SK-N-SH treated with all-trans-retinoic acid at 6 μM for 48 hours (cell line): ENCODE results near the gene THADA.

ENCODE experiments used
- ATAC-seq: fragments of 200-7000 bp; cut with Tn5 transposase; 3 replicates; pipeline ENCODE4 v1.9.1; 2020; ENCODE audit warnings: mild to moderate bottlenecking, moderate library complexity
- ARNTL ChIP-seq: fragments of 450-650 bp; formaldehyde crosslinking; IDR thresholded peaks from 2 replicates; pipeline ENCODE4 v1.5.0; 2020; ENCODE audit warnings: low read depth, mild to moderate bottlenecking, moderate library complexity, borderline replicate concordance
- BACH2 ChIP-seq: fragments of 250-450 bp; sonication (Bioruptor Pico); IDR thresholded peaks from 2 replicates; pipeline ENCODE4 v1.9.0; 2021; ENCODE audit warnings: mild to moderate bottlenecking, borderline replicate concordance
- CSDC2 ChIP-seq: fragments of 250-450 bp; sonication (Bioruptor Pico); IDR thresholded peaks from 2 replicates; pipeline ENCODE4 v1.5.0; 2020; ENCODE audit warnings: mild to moderate bottlenecking, moderate library complexity
- ESRRG ChIP-seq: fragments of 250-450 bp; sonication (Bioruptor Pico); IDR thresholded peaks from 2 replicates; pipeline ENCODE4 v1.6.1; 2021; ENCODE audit warnings: mild to moderate bottlenecking
- GLIS3 ChIP-seq: fragments of 250-450 bp; sonication (Bioruptor Pico); IDR thresholded peaks from 2 replicates; pipeline ENCODE4 v1.5.0; 2020; ENCODE audit warnings: mild to moderate bottlenecking, moderate library complexity
- ISL1 ChIP-seq: fragments of 250-450 bp; sonication (Bioruptor Pico); IDR thresholded peaks from 2 replicates; pipeline ENCODE4 v2.1.2; 2022; ENCODE audit warnings: mild to moderate bottlenecking, moderate library complexity
- OSR1 ChIP-seq: fragments of 250-450 bp; sonication (Bioruptor Pico); IDR thresholded peaks from 2 replicates; pipeline ENCODE4 v1.8.0; 2022; ENCODE audit warnings: moderate library complexity, mild to moderate bottlenecking, inconsistent platforms
- PPARA ChIP-seq: fragments of 250-450 bp; sonication (Bioruptor Pico); IDR thresholded peaks from 2 replicates; pipeline ENCODE4 v1.5.0; 2020; ENCODE audit warnings: mild to moderate bottlenecking, borderline replicate concordance
- RARB ChIP-seq: fragments of 250-450 bp; sonication (Bioruptor Pico); IDR thresholded peaks from 2 replicates; pipeline ENCODE4 v1.8.0; 2021; ENCODE audit warnings: mild to moderate bottlenecking, moderate library complexity
- SNAI2 ChIP-seq: fragments of 250-450 bp; sonication (Bioruptor Pico); IDR thresholded peaks from 2 replicates; pipeline ENCODE4 v1.5.0; 2020; ENCODE audit warnings: mild to moderate bottlenecking, moderate library complexity
- TCF4 ChIP-seq: fragments of 250-450 bp; sonication (Bioruptor Pico); IDR thresholded peaks from 2 replicates; pipeline ENCODE4 v1.8.0; 2021; ENCODE audit warnings: mild to moderate bottlenecking, moderate library complexity, borderline replicate concordance
- TOX ChIP-seq: fragments of 250-450 bp; sonication (Bioruptor Pico); IDR thresholded peaks from 2 replicates; pipeline ENCODE4 v1.8.0; 2021; ENCODE audit warnings: mild to moderate bottlenecking, moderate library complexity, borderline replicate concordance
- ZC3H10 ChIP-seq: fragments of 250-450 bp; sonication (Bioruptor Pico); IDR thresholded peaks from 2 replicates; pipeline ENCODE4 v1.5.1; 2021; ENCODE audit warnings: mild to moderate bottlenecking, moderate library complexity
- ZFP3 ChIP-seq: fragments of 250-450 bp; sonication (Bioruptor Pico); IDR thresholded peaks from 2 replicates; pipeline ENCODE4 v1.5.0; 2020; ENCODE audit warnings: mild to moderate bottlenecking, moderate library complexity
- ZFP30 ChIP-seq: fragments of 450-650 bp; formaldehyde crosslinking; IDR thresholded peaks from 2 replicates; pipeline ENCODE4 v1.5.0; 2022; ENCODE audit warnings: mild to moderate bottlenecking, moderate library complexity
- ZNF565 ChIP-seq: fragments of 450-650 bp; formaldehyde crosslinking; conservative IDR thresholded peaks from 2 replicates; pipeline ENCODE4 v1.5.0; 2020; ENCODE audit warnings: low read depth, mild to moderate bottlenecking, moderate library complexity
- ZNF70 ChIP-seq: fragments of 450-650 bp; formaldehyde crosslinking; IDR thresholded peaks from 2 replicates; pipeline ENCODE4 v1.5.0; 2020; ENCODE audit warnings: mild to moderate bottlenecking, moderate library complexity
- ZNF8 ChIP-seq: fragments of 450-650 bp; formaldehyde crosslinking; IDR thresholded peaks from 2 replicates; pipeline ENCODE4 v1.5.0; 2020; ENCODE audit warnings: mild to moderate bottlenecking, moderate library complexity
- TF ChIP-seq, protein P1 (sequence below): fragments of 250-450 bp; sonication (Bioruptor Pico); IDR thresholded peaks from 2 replicates; pipeline ENCODE4 v1.5.0; 2020; ENCODE audit warnings: mild to moderate bottlenecking, moderate library complexity
- TF ChIP-seq, protein P2 (sequence below): fragments of 250-450 bp; sonication (Bioruptor Pico); IDR thresholded peaks from 2 replicates; pipeline ENCODE4 v1.8.0; 2021; ENCODE audit warnings: low read depth, mild to moderate bottlenecking, moderate library complexity, borderline replicate concordance
- TF ChIP-seq, protein P3 (sequence below): fragments of 250-450 bp; sonication (Bioruptor Pico); IDR thresholded peaks from 2 replicates; pipeline ENCODE4 v1.5.1; 2021; ENCODE audit warnings: mild to moderate bottlenecking, moderate library complexity
- TF ChIP-seq, protein P4 (sequence below): fragments of 250-450 bp; sonication (Bioruptor Pico); IDR thresholded peaks from 2 replicates; pipeline ENCODE4 v1.5.1; 2020; ENCODE audit warnings: low read depth, mild to moderate bottlenecking, moderate library complexity
- TF ChIP-seq, protein P5 (sequence below): fragments of 250-450 bp; sonication (Bioruptor Pico); IDR thresholded peaks from 2 replicates; pipeline ENCODE4 v1.8.0; 2020; ENCODE audit warnings: mild to moderate bottlenecking, moderate library complexity, borderline replicate concordance

Gene THADA

DNA sequence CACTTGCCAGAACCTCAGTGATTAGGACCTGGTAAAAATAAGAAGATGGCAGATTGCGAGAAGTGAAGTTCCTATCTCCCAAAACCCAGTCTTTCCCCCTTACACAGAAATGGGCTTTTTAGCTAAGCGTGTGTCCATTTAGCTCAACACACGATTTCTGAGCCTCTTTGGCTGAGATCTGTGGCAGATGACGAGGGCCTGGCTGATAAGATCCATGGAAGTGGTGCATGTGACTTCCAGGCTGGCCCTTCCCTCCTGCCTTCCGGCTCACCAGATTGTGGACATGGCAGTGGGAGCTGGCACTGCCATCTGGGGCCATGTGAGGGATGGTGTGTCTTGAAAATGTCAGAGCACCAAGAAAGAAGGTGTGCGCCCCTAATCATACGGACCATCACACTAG lies 328.5 kb downstream of the THADA start (continued):
- TF ChIP-seq OSR1 (CRISPR knock-in tag) (no peak), ZFP3 (CRISPR knock-in tag) (peak; percentile 25; the same call in 1 of the 2 replicates)

DNA sequence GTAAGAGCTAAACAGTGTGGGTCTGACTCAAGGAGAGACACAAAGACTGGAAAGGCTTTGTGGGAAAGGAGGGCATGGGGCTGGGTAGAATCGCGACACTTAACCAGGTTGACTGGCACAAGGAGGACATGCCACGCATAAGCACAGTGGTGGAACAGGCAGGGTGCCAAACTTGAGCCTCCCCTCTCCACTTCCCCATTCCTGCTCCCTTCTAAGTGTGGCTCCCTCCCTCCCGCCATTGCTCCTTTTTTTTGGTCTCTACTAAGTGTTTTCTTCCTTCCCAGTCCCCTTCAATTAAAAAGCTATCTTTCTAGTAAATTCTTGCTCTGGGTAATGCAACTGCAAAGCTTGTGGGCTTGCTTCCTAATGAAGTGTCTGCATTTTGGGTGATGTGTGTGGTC lies 329.1 kb downstream of the THADA start:
- no peak for TF ChIP-seq ARNTL (CRISPR knock-in tag)
- no peak for TF ChIP-seq ZC3H10 (CRISPR knock-in tag)
- TF ChIP-seq SNAI2: no peak
- no peak for TF ChIP-seq TOX
- no peak for TF ChIP-seq ZFP30
- no peak for TF ChIP-seq ZNF8 (CRISPR knock-in tag)
- no peak for TF ChIP-seq ISL1
- TF ChIP-seq, protein P1, sequence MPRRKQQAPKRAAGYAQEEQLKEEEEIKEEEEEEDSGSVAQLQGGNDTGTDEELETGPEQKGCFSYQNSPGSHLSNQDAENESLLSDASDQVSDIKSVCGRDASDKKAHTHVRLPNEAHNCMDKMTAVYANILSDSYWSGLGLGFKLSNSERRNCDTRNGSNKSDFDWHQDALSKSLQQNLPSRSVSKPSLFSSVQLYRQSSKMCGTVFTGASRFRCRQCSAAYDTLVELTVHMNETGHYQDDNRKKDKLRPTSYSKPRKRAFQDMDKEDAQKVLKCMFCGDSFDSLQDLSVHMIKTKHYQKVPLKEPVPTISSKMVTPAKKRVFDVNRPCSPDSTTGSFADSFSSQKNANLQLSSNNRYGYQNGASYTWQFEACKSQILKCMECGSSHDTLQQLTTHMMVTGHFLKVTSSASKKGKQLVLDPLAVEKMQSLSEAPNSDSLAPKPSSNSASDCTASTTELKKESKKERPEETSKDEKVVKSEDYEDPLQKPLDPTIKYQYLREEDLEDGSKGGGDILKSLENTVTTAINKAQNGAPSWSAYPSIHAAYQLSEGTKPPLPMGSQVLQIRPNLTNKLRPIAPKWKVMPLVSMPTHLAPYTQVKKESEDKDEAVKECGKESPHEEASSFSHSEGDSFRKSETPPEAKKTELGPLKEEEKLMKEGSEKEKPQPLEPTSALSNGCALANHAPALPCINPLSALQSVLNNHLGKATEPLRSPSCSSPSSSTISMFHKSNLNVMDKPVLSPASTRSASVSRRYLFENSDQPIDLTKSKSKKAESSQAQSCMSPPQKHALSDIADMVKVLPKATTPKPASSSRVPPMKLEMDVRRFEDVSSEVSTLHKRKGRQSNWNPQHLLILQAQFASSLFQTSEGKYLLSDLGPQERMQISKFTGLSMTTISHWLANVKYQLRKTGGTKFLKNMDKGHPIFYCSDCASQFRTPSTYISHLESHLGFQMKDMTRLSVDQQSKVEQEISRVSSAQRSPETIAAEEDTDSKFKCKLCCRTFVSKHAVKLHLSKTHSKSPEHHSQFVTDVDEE: no peak
- TF ChIP-seq, protein P2, sequence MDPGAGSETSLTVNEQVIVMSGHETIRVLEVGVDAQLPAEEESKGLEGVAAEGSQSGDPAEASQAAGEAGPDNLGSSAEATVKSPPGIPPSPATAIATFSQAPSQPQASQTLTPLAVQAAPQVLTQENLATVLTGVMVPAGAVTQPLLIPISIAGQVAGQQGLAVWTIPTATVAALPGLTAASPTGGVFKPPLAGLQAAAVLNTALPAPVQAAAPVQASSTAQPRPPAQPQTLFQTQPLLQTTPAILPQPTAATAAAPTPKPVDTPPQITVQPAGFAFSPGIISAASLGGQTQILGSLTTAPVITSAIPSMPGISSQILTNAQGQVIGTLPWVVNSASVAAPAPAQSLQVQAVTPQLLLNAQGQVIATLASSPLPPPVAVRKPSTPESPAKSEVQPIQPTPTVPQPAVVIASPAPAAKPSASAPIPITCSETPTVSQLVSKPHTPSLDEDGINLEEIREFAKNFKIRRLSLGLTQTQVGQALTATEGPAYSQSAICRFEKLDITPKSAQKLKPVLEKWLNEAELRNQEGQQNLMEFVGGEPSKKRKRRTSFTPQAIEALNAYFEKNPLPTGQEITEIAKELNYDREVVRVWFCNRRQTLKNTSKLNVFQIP: no peak
- no peak for TF ChIP-seq OSR1 (CRISPR knock-in tag)
- TF ChIP-seq BACH2: no peak
- no peak for TF ChIP-seq ZNF565 (CRISPR knock-in tag)
- no peak for TF ChIP-seq ZNF70 (CRISPR knock-in tag)
- TF ChIP-seq, protein P3, sequence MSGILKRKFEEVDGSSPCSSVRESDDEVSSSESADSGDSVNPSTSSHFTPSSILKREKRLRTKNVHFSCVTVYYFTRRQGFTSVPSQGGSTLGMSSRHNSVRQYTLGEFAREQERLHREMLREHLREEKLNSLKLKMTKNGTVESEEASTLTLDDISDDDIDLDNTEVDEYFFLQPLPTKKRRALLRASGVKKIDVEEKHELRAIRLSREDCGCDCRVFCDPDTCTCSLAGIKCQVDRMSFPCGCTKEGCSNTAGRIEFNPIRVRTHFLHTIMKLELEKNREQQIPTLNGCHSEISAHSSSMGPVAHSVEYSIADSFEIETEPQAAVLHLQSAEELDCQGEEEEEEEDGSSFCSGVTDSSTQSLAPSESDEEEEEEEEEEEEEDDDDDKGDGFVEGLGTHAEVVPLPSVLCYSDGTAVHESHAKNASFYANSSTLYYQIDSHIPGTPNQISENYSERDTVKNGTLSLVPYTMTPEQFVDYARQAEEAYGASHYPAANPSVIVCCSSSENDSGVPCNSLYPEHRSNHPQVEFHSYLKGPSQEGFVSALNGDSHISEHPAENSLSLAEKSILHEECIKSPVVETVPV (CRISPR knock-in tag): no peak
- TF ChIP-seq, protein P4, sequence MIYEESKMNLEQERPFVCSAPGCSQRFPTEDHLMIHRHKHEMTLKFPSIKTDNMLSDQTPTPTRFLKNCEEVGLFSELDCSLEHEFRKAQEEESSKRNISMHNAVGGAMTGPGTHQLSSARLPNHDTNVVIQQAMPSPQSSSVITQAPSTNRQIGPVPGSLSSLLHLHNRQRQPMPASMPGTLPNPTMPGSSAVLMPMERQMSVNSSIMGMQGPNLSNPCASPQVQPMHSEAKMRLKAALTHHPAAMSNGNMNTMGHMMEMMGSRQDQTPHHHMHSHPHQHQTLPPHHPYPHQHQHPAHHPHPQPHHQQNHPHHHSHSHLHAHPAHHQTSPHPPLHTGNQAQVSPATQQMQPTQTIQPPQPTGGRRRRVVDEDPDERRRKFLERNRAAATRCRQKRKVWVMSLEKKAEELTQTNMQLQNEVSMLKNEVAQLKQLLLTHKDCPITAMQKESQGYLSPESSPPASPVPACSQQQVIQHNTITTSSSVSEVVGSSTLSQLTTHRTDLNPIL (CRISPR knock-in tag): no peak
- no peak for TF ChIP-seq GLIS3 (CRISPR knock-in tag)
- TF ChIP-seq ZFP3 (CRISPR knock-in tag): no peak
- no peak for TF ChIP-seq RARB (CRISPR knock-in tag)
- TF ChIP-seq ESRRG: no peak
- no peak for TF ChIP-seq TCF4 (CRISPR knock-in tag)
- no peak for ATAC-seq

DNA sequence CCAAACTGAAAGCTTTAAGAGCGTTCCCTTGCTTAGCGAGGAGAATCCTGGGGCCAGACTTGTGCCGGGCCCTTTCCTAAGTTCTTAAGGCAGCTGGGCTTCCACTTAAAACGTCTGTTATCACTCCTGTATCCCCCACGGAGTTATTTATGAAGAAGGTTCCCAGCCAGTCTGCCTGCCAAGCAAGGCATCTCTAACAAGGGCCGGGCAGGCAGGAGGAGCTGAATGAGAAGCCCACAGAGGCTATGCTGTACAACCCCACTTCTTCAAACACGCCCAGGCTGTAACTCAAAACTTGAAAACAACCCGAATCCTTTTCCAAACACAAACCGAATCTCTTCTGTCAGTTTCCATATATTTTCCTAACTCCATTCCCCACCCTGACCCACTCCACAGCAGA lies 330.4 kb downstream of the THADA start:
- ATAC-seq: no peak
- TF ChIP-seq, protein P1: no peak
- TF ChIP-seq RARB (CRISPR knock-in tag) (no peak), ARNTL (CRISPR knock-in tag) (no peak), PPARA (CRISPR knock-in tag) (no peak), TOX (no peak), ESRRG (no peak), SNAI2 (no peak), GLIS3 (CRISPR knock-in tag) (no peak), BACH2 (no peak), CSDC2 (CRISPR knock-in tag) (no peak), ZNF8 (CRISPR knock-in tag) (no peak), ZNF70 (CRISPR knock-in tag) (no peak), ZNF565 (CRISPR knock-in tag) (no peak), ZC3H10 (CRISPR knock-in tag) (no peak), TCF4 (CRISPR knock-in tag) (no peak), ZFP3 (CRISPR knock-in tag) (no peak)
- TF ChIP-seq, protein P4 (CRISPR knock-in tag): no peak
- TF ChIP-seq, protein P3 (CRISPR knock-in tag): no peak
- TF ChIP-seq, protein P5, sequence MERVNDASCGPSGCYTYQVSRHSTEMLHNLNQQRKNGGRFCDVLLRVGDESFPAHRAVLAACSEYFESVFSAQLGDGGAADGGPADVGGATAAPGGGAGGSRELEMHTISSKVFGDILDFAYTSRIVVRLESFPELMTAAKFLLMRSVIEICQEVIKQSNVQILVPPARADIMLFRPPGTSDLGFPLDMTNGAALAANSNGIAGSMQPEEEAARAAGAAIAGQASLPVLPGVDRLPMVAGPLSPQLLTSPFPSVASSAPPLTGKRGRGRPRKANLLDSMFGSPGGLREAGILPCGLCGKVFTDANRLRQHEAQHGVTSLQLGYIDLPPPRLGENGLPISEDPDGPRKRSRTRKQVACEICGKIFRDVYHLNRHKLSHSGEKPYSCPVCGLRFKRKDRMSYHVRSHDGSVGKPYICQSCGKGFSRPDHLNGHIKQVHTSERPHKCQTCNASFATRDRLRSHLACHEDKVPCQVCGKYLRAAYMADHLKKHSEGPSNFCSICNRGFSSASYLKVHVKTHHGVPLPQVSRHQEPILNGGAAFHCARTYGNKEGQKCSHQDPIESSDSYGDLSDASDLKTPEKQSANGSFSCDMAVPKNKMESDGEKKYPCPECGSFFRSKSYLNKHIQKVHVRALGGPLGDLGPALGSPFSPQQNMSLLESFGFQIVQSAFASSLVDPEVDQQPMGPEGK: no peak
